A549 (cell line): ENCODE data around the gene ALDH6A1. TPM values are rescaled to one million over a fixed set of nuclear protein-coding genes. Genes with fewer than 3 reads are reported as not detected.
A peak's percentile ranks its signal among the peaks of the same experiment; 100 is the strongest.

ENCODE experiments used
- ATAC-seq, 2 experiments: fragments of 200-7000 bp in 1 of 2; fragments of >200 bp in 1 of 2; cut with Nextera tagmentation in 1 of 2; cut with Tn5 transposase in 1 of 2; 3 replicates each; pipeline versions ENCODE4 v1.8.0 to v1.9.1; 2018 to 2020; ENCODE audit warnings: mild to moderate bottlenecking in 1 of 2, moderate library complexity in 1 of 2
- CTCF ChIA-PET: fragments of 300-600 bp; sonication (Branson Sonifier 250); formaldehyde crosslinking; extraction: SDS; loops from one replicate; lab custom pipeline; 2021; ENCODE audit warnings: antibody characterized with exemption, inconsistent platforms; lab: Yijun Ruan, JAX
- POLR2A ChIA-PET: fragments of 350-600 bp; formaldehyde crosslinking; extraction: SDS; loops from one replicate; lab custom pipeline; 2021; ENCODE audit warnings: antibody characterized with exemption, inconsistent platforms; lab: Yijun Ruan, JAX
- DNase-seq, 2 experiments: peaks; one replicate each; pipeline versions ENCODE4 v3.0.0 to v3.0.0-alpha.2; 2011 to 2016; ENCODE audit warnings: low read depth in 1 of 2, low spot score in 1 of 2
- FAIRE-seq: peaks from 2 replicates; lab custom pipeline; 2011; peaks lifted over from hg19 to GRCh38; lab: Jason Lieb, UNC
- H3K27ac ChIP-seq, 2 experiments: fragments of >200 bp; sonication (Bioruptor Twin); formaldehyde crosslinking; 3 replicates each; pipeline ENCODE4 v1.5.1; 2016 to 2017
- H3K4me1 ChIP-seq: fragments of >200 bp; sonication (Bioruptor Twin); formaldehyde crosslinking; 3 replicates; pipeline ENCODE4 v1.6.1; 2016
- H3K4me2 ChIP-seq: fragments of >200 bp; sonication (Bioruptor Twin); formaldehyde crosslinking; 3 replicates; pipeline ENCODE4 v1.6.1; 2016
- H3K4me3 ChIP-seq: fragments of >200 bp; sonication (Bioruptor Twin); formaldehyde crosslinking; 3 replicates; pipeline ENCODE4 v1.5.1; 2016
- H3K9me3 ChIP-seq: fragments of >200 bp; sonication (Bioruptor Twin); formaldehyde crosslinking; 3 replicates; pipeline ENCODE4 v1.6.1; 2016
- CHD2 ChIP-seq: fragments of 150-350 bp; IDR thresholded peaks from 2 replicates; pipeline ENCODE4 v1.6.1; 2014; ENCODE audit warnings: low read length; ENCODE audit not compliant: partially characterized antibody
- EP300 ChIP-seq, 2 experiments: fragments of >200 bp; sonication (Bioruptor Twin); formaldehyde crosslinking; IDR thresholded peaks; 2 replicates in 1 of 2; 3 replicates in 1 of 2; pipeline ENCODE4 v1.6.1; 2016 to 2017
- FOSB ChIP-seq: fragments of 250-450 bp; sonication (Bioruptor Pico); IDR thresholded peaks from 2 replicates; pipeline ENCODE4 v1.5.0; 2020; ENCODE audit warnings: mild to moderate bottlenecking, moderate library complexity
- FOSL2 ChIP-seq, 2 experiments: fragments of 450-650 bp in 1 of 2; fragments of >200 bp in 1 of 2; sonication (Bioruptor Twin) in 1 of 2; formaldehyde crosslinking; IDR thresholded peaks; 2 replicates each; pipeline versions ENCODE4 v1.5.0 to v1.6.1; 2016 to 2020; ENCODE audit warnings: mild to moderate bottlenecking in 1 of 2, moderate library complexity in 1 of 2
- FOXS1 ChIP-seq: fragments of 250-450 bp; sonication (Bioruptor Pico); IDR thresholded peaks from 2 replicates; pipeline ENCODE4 v1.5.0; 2020; ENCODE audit warnings: mild to moderate bottlenecking, moderate library complexity
- HEYL ChIP-seq: fragments of 250-450 bp; sonication (Bioruptor Pico); IDR thresholded peaks from 2 replicates; pipeline ENCODE4 v1.8.0; 2021; ENCODE audit warnings: mild to moderate bottlenecking, moderate library complexity
- JUNB ChIP-seq: fragments of >200 bp; sonication (Bioruptor Twin); formaldehyde crosslinking; IDR thresholded peaks from 2 replicates; pipeline ENCODE4 v1.6.1; 2016
- KDM1A ChIP-seq: fragments of 200-600 bp; sonication (generic); IDR thresholded peaks from 2 replicates; pipeline ENCODE4 v1.6.1; 2016; ENCODE audit warnings: low read depth, mild to moderate bottlenecking
- MAZ ChIP-seq: fragments of 150-350 bp; IDR thresholded peaks from 2 replicates; pipeline ENCODE4 v1.6.1; 2014; ENCODE audit warnings: antibody characterized with exemption, low read depth, low read length, borderline replicate concordance
- RCOR1 ChIP-seq: fragments of 150-350 bp; IDR thresholded peaks from 2 replicates; pipeline ENCODE4 v1.6.1; 2014; ENCODE audit warnings: antibody characterized with exemption, low read length, low read depth
- SMC3 ChIP-seq: fragments of >200 bp; sonication (Bioruptor Twin); formaldehyde crosslinking; IDR thresholded peaks from 3 replicates; pipeline ENCODE4 v1.6.1; 2018; ENCODE audit warnings: inconsistent platforms
- TFCP2L1 ChIP-seq: fragments of 250-450 bp; sonication (Bioruptor Pico); IDR thresholded peaks from 2 replicates; pipeline ENCODE4 v1.5.0; 2021; ENCODE audit warnings: mild to moderate bottlenecking
- TP53 ChIP-seq: fragments of 250-450 bp; sonication (Bioruptor Pico); IDR thresholded peaks from 2 replicates; pipeline ENCODE4 v1.5.0; 2021; ENCODE audit warnings: mild to moderate bottlenecking, moderate library complexity
- ZNF302 ChIP-seq: fragments of 250-450 bp; sonication (Bioruptor Pico); IDR thresholded peaks from 2 replicates; pipeline ENCODE4 v1.9.0; 2021; ENCODE audit warnings: inconsistent platforms, mild to moderate bottlenecking, moderate library complexity
- WGBS: methylation state at CpG from one replicate; pipeline ENCODE4 v1.1.6; 2017; ENCODE audit errors: missing lambda C conversion rate; 5-methylcytosine and 5-hydroxymethylcytosine counted together
- polyA plus RNA-seq, 4 experiments: library from polyadenylated mRNA; depleted of rRNA in 3 of 4; stranded (reverse); fragments of >200 nt; fragmentation: RNase III in 1 of 4; extraction: RNeasy Plus Mini Kit Qiagen cat#74134 plus additional on column Dnase treatment in 1 of 4; gene quantifications; 2 replicates in 3 of 4; 3 replicates in 1 of 4; pipeline ENCODE4 v1.2.3, GENCODE V29; 2011 to 2017
- TF ChIP-seq, protein P1 (sequence below): IDR thresholded peaks from 2 replicates; pipeline ENCODE4 v1.6.1; 2012; ENCODE audit warnings: low read depth, borderline replicate concordance
- TF ChIP-seq, protein P2 (sequence below): fragments of 200-600 bp; sonication (generic); IDR thresholded peaks from 2 replicates; pipeline ENCODE4 v1.6.1; 2016; ENCODE audit warnings: antibody characterized with exemption, mild to moderate bottlenecking, moderate library complexity

Gene ALDH6A1
- polyA plus RNA-seq, 2 of the 4 experiments (the other 2 are of a cell fraction) = 2.4 to 8.1 TPM

DNA sequence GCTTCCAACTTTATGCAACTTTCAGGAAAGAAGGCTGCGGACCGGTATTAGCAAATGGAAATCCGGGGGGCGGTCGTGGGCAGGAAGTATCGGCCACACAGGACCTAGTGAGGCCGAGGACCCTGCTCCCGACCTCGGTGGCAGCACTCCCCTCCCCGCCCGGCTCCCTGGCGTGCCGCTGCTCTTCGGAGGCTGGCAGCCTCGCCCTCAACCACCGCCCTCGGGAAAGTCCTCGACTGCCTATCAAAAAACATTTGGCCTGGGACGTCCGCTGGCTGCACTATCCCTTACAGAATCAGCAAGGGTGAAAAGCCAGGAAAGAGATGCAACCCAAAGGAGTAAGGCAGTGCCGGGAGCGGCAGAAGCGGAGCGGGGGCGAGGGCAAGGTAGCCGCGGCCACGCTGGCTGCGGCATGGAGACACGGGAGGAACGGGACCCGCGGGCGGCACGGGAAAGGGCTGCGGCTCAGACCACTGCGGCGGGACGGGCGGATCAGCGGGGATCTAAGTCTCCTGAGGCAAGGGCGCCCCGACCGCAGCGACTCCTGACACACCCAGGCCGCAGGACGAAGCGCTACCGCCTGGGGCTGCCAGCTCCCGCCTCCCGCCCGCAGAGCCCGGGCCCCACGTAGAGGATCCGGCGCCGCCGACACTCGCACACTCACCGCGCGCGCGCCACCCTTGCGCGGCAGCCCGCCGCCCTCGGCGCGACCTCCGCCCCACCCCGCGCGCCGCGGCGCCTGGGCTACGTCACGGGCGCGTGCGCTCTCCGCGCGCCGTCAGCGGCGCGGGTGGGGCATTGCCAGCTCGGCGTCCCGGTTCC is 65.5 kb downstream of the ALDH6A1 start, which contains the start of the genes BBOF1 and ENTPD5 (continued):
- TF ChIP-seq KDM1A (no peak), SMC3 (0 out of 3 replicates have a peak, but pooled peaks have one; percentile 13)

DNA sequence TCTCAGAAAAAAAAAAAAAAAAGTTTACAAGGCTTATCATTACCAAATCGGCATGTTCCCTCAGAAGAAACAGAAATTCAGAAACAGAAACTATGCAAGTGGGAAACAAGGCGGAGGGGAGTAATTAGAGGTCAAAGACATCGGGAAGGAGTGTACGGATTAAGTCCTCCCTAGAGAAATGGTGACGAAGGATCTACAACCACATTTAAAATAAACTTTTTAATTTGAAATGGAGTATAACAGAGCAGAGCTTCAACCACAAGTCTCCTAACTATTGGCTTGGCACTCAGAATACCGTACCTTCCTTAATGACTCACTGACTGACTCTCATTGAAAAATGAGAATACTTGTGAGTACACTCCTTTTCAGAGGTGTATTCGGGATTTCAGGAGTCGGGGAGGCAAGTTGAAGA is 66.1 kb downstream of the ALDH6A1 start:
- H3K4me1 ChIP-seq = peaks cover 39% of the 10 kb centered on the region
- POLR2A ChIA-PET = interaction anchor here (1.0 to 1.6 kb wide), 2 partner anchors 68 to 405 kb away, joined by 3 to 12 read pairs; partner anchors contain the start of genes COQ6 and FAM161B
- ATAC-seq (peak; percentile 53 to 60), FAIRE-seq (no peak), DNase-seq (peak in 1 of 2 experiments; percentile 61)
- peak overlapping the region; percentile 95 to 96 for H3K27ac ChIP-seq
- no peaks in the 10 kb centered on the region for H3K9me3 ChIP-seq
- peak overlapping the region; percentile 86 for H3K4me2 ChIP-seq
- WGBS = 18% methylated on average over 8 of the region's 8 CpGs
- no peak for TF ChIP-seq FOSL2 (IDR thresholded peaks at IDR 0.05)
- TF ChIP-seq FOSL2 (CRISPR knock-in tag; IDR thresholded peaks at IDR 0.05) = peak; percentile 31; the same call in 1 of the 2 replicates
- TF ChIP-seq JUNB = no peak
- TF ChIP-seq FOSB (CRISPR knock-in tag) = 0 out of 2 replicates have a peak, but pooled peaks have one; percentile 32
- peak overlapping the region; percentile 84 for H3K4me3 ChIP-seq
- CTCF ChIA-PET = interaction anchor here (0.6 to 1.5 kb wide), 2 partner anchors 21 to 1636 kb away, joined by 3 read pairs; no protein-coding TSS in a partner anchor

DNA sequence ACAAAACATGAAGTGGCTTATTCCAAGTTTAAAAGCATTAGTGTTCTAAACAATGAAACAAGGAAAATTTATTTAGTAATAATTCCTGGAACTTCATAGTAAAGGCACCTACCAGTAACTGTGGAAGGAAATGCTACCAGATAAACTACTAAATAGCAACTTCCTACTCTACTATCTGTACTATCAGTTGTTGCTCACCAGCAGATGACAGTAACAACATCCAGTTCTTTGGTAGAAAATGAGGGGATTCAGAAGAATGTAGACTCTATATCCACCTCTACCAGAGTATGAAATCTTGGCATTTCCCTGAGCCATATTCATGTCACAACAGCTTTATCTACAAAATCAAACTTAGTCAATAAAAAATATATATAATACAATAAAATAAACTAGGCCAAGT is 68.3 kb downstream of the ALDH6A1 start:
- no peaks in the 10 kb centered on the region for H3K9me3 ChIP-seq
- peaks cover 40% of the 10 kb centered on the region for H3K4me1 ChIP-seq
- ATAC-seq (no peak), DNase-seq (no peak), FAIRE-seq (no peak)
- H3K4me2 ChIP-seq = no peak overlapping the region
- no peak overlapping the region for H3K27ac ChIP-seq
- TF ChIP-seq HEYL (CRISPR knock-in tag) = no peak
- TF ChIP-seq RCOR1 = no peak
- TF ChIP-seq TFCP2L1 (CRISPR knock-in tag) = no peak
- ChIA-PET POLR2A (no interaction called here), CTCF (no interaction called here)
- H3K4me3 ChIP-seq = no peak overlapping the region

DNA sequence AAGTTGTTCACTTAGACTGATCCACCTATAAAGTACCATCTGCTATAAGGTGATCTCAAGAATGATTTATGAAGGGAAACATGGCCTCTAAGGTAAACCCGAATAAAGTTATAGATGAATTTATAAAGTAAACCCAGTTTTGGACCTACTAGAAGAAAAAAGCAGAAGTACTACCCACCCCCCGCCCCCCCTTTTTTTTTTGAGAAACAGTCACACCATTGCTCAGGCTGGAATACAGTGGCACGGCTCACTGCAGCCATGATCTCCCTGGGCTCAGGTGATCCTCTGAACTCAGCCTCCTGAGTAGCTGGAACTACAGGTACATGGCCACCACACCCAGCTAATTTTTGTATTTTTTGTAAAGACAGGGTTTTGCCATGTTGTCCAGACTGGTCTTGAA is 69.1 kb downstream of the ALDH6A1 start:
- ChIA-PET CTCF (no interaction called here), POLR2A (no interaction called here)

More for the DNA sequence above, 69.1 kb downstream of the ALDH6A1 start:
- H3K4me3 ChIP-seq = no peak overlapping the region
- peak overlapping the region; percentile 66; the same call in 2 of the 3 replicates for H3K4me2 ChIP-seq
- 81% methylated on average over 3 of the region's 3 CpGs for WGBS
- ATAC-seq (no peak), FAIRE-seq (no peak), DNase-seq (no peak)
- TF ChIP-seq MAZ (no peak), EP300 (IDR thresholded peaks at IDR 0.05) (no peak), CHD2 (no peak), FOSB (CRISPR knock-in tag) (no peak), TP53 (CRISPR knock-in tag) (no peak), ZNF302 (CRISPR knock-in tag) (no peak), FOXS1 (CRISPR knock-in tag) (no peak)
- TF ChIP-seq, protein P1, sequence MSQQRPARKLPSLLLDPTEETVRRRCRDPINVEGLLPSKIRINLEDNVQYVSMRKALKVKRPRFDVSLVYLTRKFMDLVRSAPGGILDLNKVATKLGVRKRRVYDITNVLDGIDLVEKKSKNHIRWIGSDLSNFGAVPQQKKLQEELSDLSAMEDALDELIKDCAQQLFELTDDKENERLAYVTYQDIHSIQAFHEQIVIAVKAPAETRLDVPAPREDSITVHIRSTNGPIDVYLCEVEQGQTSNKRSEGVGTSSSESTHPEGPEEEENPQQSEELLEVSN = no peak
- TF ChIP-seq, protein P2, sequence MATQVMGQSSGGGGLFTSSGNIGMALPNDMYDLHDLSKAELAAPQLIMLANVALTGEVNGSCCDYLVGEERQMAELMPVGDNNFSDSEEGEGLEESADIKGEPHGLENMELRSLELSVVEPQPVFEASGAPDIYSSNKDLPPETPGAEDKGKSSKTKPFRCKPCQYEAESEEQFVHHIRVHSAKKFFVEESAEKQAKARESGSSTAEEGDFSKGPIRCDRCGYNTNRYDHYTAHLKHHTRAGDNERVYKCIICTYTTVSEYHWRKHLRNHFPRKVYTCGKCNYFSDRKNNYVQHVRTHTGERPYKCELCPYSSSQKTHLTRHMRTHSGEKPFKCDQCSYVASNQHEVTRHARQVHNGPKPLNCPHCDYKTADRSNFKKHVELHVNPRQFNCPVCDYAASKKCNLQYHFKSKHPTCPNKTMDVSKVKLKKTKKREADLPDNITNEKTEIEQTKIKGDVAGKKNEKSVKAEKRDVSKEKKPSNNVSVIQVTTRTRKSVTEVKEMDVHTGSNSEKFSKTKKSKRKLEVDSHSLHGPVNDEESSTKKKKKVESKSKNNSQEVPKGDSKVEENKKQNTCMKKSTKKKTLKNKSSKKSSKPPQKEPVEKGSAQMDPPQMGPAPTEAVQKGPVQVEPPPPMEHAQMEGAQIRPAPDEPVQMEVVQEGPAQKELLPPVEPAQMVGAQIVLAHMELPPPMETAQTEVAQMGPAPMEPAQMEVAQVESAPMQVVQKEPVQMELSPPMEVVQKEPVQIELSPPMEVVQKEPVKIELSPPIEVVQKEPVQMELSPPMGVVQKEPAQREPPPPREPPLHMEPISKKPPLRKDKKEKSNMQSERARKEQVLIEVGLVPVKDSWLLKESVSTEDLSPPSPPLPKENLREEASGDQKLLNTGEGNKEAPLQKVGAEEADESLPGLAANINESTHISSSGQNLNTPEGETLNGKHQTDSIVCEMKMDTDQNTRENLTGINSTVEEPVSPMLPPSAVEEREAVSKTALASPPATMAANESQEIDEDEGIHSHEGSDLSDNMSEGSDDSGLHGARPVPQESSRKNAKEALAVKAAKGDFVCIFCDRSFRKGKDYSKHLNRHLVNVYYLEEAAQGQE = no peak
- H3K27ac ChIP-seq = 0 out of 6 replicates have a peak overlapping the region, but pooled peaks of 1 of the 2 experiments have one; percentile 10
- H3K4me1 ChIP-seq = peaks cover 40% of the 10 kb centered on the region
- no peaks in the 10 kb centered on the region for H3K9me3 ChIP-seq
